Measurements from ENCODE around the gene ERC2.

- no peak for TF ChIP-seq POLR2AphosphoS5 (IDR thresholded peaks at IDR 0.05)
- TF ChIP-seq CTCF (IDR thresholded peaks at IDR 0.05) = no peak
Observed at GRCh38 chr3:56288258-56288657, 180.0 kb downstream of the ERC2 start.
